Prostate gland (tissue), 2 donors: ENCODE measurements around the gene NPR2. TPM values are rescaled to one million over a fixed set of nuclear protein-coding genes. Genes with fewer than 3 reads are reported as not detected.

Experiments
- DNase-seq: peaks from one replicate; pipeline ENCODE4 v3.0.0-alpha.2; 2019; ENCODE audit warnings: low spot score
- H3K27ac ChIP-seq, 2 donors: fragments of 200-600 bp; sonication (generic); 2 replicates each; pipeline ENCODE4 v1.5.1; 2017 to 2019
- H3K27me3 ChIP-seq: fragments of 200-600 bp; sonication (generic); replicated peaks from 2 replicates; pipeline ENCODE4 v1.5.1; 2019; ENCODE audit not compliant: insufficient read depth
- H3K36me3 ChIP-seq, 2 donors: fragments of 200-600 bp; sonication (generic); 1 replicate in 1 of 2; 2 replicates in 1 of 2; pipeline versions ENCODE4 v1.5.1 to v1.8.1; 2017 to 2019
- H3K4me1 ChIP-seq: fragments of 200-600 bp; sonication (generic); replicated peaks from 2 replicates; pipeline ENCODE4 v1.5.1; 2019
- H3K4me3 ChIP-seq, 2 donors: fragments of 200-600 bp; sonication (generic); 2 replicates each; pipeline ENCODE4 v1.5.1; 2017 to 2019
- H3K9me3 ChIP-seq: fragments of 200-600 bp; sonication (generic); 2 replicates; pipeline ENCODE4 v1.5.1; 2017
- POLR2A ChIP-seq: fragments of 450-650 bp; IDR thresholded peaks from one replicate; pipeline ENCODE4 v1.6.1; 2016; ENCODE audit warnings: antibody characterized with exemption, mild to moderate bottlenecking
- POLR2AphosphoS5 ChIP-seq: sonication (generic); formaldehyde crosslinking; IDR thresholded peaks from one replicate; pipeline ENCODE4 v1.6.1; 2017; ENCODE audit warnings: antibody characterized with exemption
- WGBS: methylation state at CpG from one replicate; pipeline ENCODE4 v1.1.5; 2018; 5-methylcytosine and 5-hydroxymethylcytosine counted together
- intact Hi-C: fragments of 100-400 bp; cut with DNase I; formaldehyde crosslinking; loops from one replicate; pipeline ENCODE4 v1.14.2; 2022
- total RNA-seq, 2 donors: library from RNA; depleted of rRNA; stranded (reverse); fragments of >200 nt; gene quantifications; one replicate each; pipeline ENCODE4 v1.1.0, GENCODE V29; 2016
- TF ChIP-seq, protein P1 (sequence below), 4 experiments: fragments of 200-600 bp in 2 of 4; fragments of 450-650 bp in 2 of 4; sonication (generic) in 2 of 4; IDR thresholded peaks; 1 replicate in 3 of 4; 2 replicates in 1 of 4; pipeline ENCODE4 v1.5.1; 2016 to 2019; ENCODE audit warnings: antibody characterized with exemption in 4 of 4, mild to moderate bottlenecking in 2 of 4, moderate library complexity in 2 of 4

The NPR2 gene
- total RNA-seq, 2 donors from 2014 or later = 17.3 to 33.2 TPM

DNA sequence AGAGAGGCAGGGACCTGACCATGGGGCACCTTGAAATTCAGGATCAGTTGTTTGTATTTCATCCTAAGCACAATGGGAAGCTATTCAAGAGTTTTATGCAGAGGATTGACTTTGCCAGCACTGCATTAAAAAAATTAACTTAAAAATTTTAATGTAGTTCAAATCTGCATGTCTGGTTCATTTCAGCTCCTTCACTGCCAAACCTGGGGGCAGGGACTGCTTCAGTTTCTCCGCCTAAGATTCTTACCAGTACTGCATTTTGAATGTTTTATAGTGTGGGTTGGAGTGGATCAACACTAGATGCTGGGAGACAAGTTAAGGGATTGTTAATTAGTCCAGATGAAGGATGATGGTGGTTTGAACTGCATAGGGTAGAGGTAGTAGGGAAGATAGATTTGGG lies 21.6 kb upstream of the NPR2 start:
- WGBS = 90% methylated on average over 1 of the region's 1 CpG
- Histone ChIP-seq H3K4me3 (no peak overlapping the region), H3K27me3 (no peaks in the 10 kb centered on the region), H3K9me3 (no peaks in the 10 kb centered on the region), H3K27ac (no peak overlapping the region), H3K4me1 (peaks cover 21% of the 10 kb centered on the region), H3K36me3 (no peaks in the 10 kb centered on the region)
- DNase-seq = no peak
- intact Hi-C loops = no loop called here
- TF ChIP-seq, protein P1, sequence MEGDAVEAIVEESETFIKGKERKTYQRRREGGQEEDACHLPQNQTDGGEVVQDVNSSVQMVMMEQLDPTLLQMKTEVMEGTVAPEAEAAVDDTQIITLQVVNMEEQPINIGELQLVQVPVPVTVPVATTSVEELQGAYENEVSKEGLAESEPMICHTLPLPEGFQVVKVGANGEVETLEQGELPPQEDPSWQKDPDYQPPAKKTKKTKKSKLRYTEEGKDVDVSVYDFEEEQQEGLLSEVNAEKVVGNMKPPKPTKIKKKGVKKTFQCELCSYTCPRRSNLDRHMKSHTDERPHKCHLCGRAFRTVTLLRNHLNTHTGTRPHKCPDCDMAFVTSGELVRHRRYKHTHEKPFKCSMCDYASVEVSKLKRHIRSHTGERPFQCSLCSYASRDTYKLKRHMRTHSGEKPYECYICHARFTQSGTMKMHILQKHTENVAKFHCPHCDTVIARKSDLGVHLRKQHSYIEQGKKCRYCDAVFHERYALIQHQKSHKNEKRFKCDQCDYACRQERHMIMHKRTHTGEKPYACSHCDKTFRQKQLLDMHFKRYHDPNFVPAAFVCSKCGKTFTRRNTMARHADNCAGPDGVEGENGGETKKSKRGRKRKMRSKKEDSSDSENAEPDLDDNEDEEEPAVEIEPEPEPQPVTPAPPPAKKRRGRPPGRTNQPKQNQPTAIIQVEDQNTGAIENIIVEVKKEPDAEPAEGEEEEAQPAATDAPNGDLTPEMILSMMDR (IDR thresholded peaks at IDR 0.05) = no peak
- TF ChIP-seq POLR2AphosphoS5 (no peak), POLR2A (no peak)

DNA sequence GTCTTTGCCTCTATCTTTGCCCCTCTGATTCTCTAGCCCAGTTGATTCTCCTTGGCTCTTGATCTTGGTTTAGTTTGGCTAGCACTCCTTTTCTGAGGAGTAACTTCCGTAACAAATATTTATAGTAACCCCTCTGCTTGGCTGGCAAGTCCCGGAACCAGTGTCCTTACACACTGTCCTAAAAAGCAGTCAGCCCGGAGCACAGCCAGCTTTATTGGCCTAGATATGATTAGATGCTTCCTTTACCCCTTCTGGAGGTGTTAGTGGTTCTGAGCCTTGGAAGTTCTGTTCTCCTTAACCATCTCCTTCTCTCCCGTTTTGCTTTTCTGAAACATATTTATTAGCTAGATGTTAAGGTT lies 20.3 kb upstream of the NPR2 start:
- Histone ChIP-seq H3K9me3 (no peaks in the 10 kb centered on the region), H3K27ac (peak overlapping the region; percentile 22 to 36), H3K4me1 (peaks cover 21% of the 10 kb centered on the region), H3K4me3 (no peak overlapping the region), H3K27me3 (no peaks in the 10 kb centered on the region), H3K36me3 (no peaks in the 10 kb centered on the region)
- 9% methylated on average over 4 of the region's 4 CpGs for WGBS
- intact Hi-C loops = no loop called here
- DNase-seq = peak; percentile 81
- peak; percentile 90 for TF ChIP-seq POLR2AphosphoS5
- TF ChIP-seq, protein P1 (IDR thresholded peaks at IDR 0.05) = no peak

DNA sequence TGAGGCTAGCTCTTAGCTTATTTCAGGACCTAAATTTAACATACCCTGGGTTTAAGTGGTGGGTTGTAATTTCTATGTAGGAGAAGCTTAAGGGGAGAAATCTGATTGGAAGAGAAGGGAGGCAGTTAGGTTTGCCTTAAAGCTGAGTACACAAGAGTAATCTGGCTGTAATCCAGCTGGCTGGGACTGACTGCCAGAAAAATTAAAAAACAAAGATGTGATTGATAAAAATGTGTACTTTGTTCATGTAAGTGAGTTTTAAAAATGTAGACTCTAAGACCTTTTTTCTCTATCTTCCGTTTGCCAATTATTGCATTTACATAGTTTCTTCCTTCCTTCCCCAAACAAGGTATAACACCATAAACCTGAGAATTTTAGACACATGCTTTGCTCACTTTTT lies 19.9 kb upstream of the NPR2 start:
- H3K36me3 ChIP-seq = no peaks in the 10 kb centered on the region
- peaks cover 21% of the 10 kb centered on the region for H3K4me1 ChIP-seq
- no peak overlapping the region for H3K4me3 ChIP-seq
- peak; percentile 46 for DNase-seq
- peak overlapping the region; percentile 22 to 36 for H3K27ac ChIP-seq
- H3K9me3 ChIP-seq = no peaks in the 10 kb centered on the region
- no peaks in the 10 kb centered on the region for H3K27me3 ChIP-seq
- TF ChIP-seq POLR2A = no peak
- TF ChIP-seq POLR2AphosphoS5 = no peak
- TF ChIP-seq, protein P1 (IDR thresholded peaks at IDR 0.05) = no peak
- WGBS = 11% methylated on average over 1 of the region's 1 CpG
- intact Hi-C loops = no loop called here

DNA sequence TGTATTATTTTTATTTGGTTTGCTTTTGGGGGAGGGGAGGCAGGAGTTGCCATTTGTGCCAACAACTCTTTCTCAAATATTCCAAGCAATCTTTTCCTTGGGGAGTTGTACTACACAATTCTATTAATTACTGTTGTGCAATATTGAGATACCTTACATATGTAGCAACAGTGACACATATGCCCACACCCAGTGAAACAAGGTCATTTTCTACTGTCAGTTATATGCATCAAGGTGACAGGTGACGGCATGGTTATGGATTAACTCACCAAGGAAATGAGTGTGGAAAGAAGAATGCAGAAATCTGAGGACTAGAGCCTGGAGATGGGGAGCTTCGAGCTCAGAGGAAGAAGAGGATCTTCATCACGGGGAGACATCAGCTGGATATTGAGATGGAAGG lies 19.4 kb upstream of the NPR2 start:
- no peak for DNase-seq
- WGBS = 58% methylated on average over 3 of the region's 3 CpGs
- intact Hi-C loops = no loop called here
- H3K4me1 ChIP-seq = peaks cover 21% of the 10 kb centered on the region
- H3K4me3 ChIP-seq = no peak overlapping the region
- H3K27ac ChIP-seq = peak overlapping the region; percentile 22 to 36
- no peaks in the 10 kb centered on the region for H3K27me3 ChIP-seq
- H3K9me3 ChIP-seq = no peaks in the 10 kb centered on the region
- TF ChIP-seq POLR2AphosphoS5 = no peak
- TF ChIP-seq POLR2A = no peak
- TF ChIP-seq, protein P1 (IDR thresholded peaks at IDR 0.05) = no peak
- H3K36me3 ChIP-seq = no peaks in the 10 kb centered on the region

DNA sequence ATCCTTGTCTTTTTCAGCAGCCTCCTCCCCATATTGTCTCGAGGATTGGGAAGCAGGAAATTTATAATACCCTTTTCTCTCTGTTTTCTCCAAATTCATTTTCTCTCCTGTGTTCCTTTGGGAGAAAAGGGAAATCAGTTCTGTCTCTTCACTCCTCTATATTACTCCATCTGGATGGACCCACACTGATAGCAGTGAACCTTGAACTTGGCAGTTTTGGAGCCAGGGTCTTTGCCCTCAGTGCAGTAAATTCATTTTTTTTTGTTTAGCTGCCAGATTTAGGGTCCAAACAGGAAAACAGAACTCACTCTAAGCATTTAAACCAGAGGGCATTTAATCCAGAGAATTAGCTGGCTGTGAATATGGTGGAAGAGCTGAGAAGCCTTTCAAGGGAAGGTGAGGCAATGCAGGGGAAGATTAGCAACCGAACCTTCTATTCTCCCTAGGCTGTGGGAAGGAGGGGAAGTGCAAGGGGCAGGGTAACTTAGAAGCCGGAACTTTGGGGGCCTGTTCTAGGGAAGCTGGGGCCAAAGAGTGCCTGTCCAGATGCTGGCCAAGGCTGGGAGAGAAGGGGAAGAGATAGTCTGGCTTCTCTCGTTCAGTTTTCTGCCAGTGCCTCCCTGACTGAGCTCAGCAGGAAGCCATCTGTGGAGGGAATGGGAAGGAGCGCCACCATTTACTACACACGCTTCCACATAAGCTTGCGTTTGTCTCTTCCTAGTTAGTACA lies 16.3 kb upstream of the NPR2 start:
- no peaks in the 10 kb centered on the region for H3K27me3 ChIP-seq
- WGBS = 81% methylated on average over 7 of the region's 7 CpGs
- intact Hi-C loops = no loop called here

More for the DNA sequence above, 16.3 kb upstream of the NPR2 start:
- TF ChIP-seq POLR2AphosphoS5 (no peak), POLR2A (no peak)
- TF ChIP-seq, protein P1 (IDR thresholded peaks at IDR 0.05) = no peak
- DNase-seq = no peak
- no peaks in the 10 kb centered on the region for H3K9me3 ChIP-seq
- H3K4me1 ChIP-seq = peaks cover 21% of the 10 kb centered on the region
- H3K27ac ChIP-seq = no peak overlapping the region
- H3K4me3 ChIP-seq = no peak overlapping the region
- no peaks in the 10 kb centered on the region for H3K36me3 ChIP-seq
